DOHH2 (cell line): ENCODE results near the gene AP3D1.

Experiments used
- EZH2phosphoT487 ChIP-seq: fragments of 200-600 bp; sonication (generic); IDR thresholded peaks from 2 replicates; pipeline ENCODE4 v1.6.1; 2017; ENCODE audit warnings: borderline replicate concordance, mild to moderate bottlenecking, antibody characterized with exemption, low read length, moderate library complexity, mixed read lengths
- TF ChIP-seq, protein P1 (sequence below): fragments of 200-600 bp; sonication (generic); IDR thresholded peaks from one replicate; pipeline ENCODE4 v1.5.1; 2014; ENCODE audit warnings: antibody characterized with exemption, mild to moderate bottlenecking, low read depth, low read length; ENCODE audit not compliant: poor library complexity, severe bottlenecking

DNA sequence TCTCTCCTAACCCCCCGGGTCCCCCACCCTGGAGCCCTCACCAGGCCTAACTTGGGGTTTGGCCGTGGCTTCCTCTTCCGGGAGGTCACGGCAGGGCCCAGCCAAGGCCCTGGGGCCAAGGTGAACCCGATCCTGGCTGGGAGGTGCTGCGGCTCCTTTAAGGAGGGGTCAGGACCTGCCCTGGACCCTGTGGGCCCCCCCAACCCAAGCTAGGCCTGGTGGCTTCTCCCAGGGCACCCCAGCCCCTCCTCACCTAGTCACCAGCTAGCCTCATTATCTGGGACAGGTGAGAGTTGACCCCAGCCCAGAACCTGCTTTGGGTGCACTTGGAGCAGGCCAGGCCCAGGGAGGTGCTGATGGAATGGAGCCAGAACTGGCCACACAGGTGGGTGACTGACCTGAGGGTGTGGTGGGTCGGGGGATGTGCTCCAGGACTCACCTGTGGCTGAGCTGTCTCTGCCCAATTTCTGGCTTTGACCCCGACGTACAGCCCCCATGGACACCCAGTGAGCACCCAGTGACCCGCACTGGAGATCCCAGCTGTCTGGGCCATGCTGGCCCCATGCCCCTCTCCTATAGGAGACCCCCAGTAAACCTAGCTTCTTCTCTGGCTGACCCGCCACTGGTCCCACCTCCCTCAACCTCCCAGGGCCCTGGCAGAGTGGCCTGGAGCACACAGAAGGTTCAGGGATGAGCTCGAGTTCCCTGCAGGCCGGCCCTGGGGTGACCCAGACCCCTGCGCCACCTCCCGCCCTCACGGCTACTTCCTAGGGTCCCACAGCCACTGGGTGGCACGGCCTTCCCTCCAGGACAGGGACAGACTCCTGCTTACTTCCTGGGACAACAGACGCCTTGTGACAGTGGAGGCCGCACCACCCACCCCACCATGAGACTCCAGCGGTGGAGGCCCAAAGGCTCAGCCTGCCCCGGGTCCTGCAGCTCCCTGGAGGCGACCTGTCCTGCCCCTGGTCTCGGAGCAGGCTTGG, 93.6 kb downstream of the AP3D1 start:
- TF ChIP-seq, protein P1, sequence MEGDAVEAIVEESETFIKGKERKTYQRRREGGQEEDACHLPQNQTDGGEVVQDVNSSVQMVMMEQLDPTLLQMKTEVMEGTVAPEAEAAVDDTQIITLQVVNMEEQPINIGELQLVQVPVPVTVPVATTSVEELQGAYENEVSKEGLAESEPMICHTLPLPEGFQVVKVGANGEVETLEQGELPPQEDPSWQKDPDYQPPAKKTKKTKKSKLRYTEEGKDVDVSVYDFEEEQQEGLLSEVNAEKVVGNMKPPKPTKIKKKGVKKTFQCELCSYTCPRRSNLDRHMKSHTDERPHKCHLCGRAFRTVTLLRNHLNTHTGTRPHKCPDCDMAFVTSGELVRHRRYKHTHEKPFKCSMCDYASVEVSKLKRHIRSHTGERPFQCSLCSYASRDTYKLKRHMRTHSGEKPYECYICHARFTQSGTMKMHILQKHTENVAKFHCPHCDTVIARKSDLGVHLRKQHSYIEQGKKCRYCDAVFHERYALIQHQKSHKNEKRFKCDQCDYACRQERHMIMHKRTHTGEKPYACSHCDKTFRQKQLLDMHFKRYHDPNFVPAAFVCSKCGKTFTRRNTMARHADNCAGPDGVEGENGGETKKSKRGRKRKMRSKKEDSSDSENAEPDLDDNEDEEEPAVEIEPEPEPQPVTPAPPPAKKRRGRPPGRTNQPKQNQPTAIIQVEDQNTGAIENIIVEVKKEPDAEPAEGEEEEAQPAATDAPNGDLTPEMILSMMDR: no peak
- TF ChIP-seq EZH2phosphoT487: no peak
